GM19324 (cell line): Measurements from ENCODE around the gene LTC4S.

Source experiments
- ATAC-seq: cut with Tn5 transposase; IDR thresholded peaks from one replicate; pipeline ENCODE4 v1.9.1; 2021; ENCODE audit warnings: mild to moderate bottlenecking, moderate library complexity; ENCODE audit not compliant: unreplicated experiment, low FRiP score

LTC4S gene

GRCh38 chr5:179839328-179840256 is 45.8 kb downstream of the LTC4S start:
- ATAC-seq, result no peak

- ATAC-seq, result no peak
Observed at GRCh38 chr5:179840321-179840720, 46.5 kb downstream of the LTC4S start.

- no peak for ATAC-seq
Observed at GRCh38 chr5:179840766-179841165, 47.0 kb downstream of the LTC4S start.

- no peak for ATAC-seq
Observed at GRCh38 chr5:179841621-179842020, 47.8 kb downstream of the LTC4S start.
